ENCODE results near the gene POLR2E.

DNA sequence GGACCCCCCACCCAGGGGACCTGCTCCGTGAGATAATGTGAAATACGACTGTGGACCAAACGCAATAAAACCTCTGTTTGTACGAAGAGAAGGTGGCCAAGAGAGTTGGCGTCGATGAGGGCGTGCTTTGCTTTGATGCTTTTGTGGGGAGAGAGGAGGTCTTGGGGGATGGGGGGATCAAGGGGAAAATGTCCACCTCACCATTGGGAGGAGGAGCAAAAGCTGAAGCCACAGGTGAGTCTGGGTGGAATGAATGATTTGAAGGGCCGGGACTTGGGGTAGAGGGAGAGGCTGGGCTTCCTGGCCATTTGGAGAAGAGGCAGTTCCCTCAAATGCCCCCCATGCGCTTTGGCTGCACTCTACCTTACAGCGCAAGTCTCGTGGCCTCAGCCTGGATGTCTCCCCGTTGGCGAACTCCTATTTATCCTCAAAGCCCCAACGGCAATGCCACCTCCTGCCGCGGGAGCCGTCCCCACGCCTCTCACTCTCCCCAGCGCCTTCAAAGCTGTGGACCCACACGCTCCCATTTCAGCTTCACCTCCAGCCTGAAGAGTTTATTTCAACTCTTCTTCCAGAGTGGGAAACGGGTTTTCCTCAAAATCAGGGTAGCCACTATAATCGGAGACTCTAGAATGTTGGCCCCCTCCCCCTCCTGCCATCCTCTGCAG lies 56.1 kb downstream of the POLR2E start:
- TF ChIP-seq POLR2A (IDR thresholded peaks at IDR 0.05; ENCODE audit: low read length) (no peak), GATA1 (IDR thresholded peaks at IDR 0.05; ENCODE audit: low read depth, low read length) (no peak)
